HG02938 (cell line): ENCODE results near the gene RTKN.

Source experiments
- ATAC-seq: cut with Tn5 transposase; IDR thresholded peaks from one replicate; pipeline ENCODE4 v1.9.1; 2021; ENCODE audit warnings: mild to moderate bottlenecking, moderate library complexity; ENCODE audit not compliant: unreplicated experiment

Gene RTKN

DNA sequence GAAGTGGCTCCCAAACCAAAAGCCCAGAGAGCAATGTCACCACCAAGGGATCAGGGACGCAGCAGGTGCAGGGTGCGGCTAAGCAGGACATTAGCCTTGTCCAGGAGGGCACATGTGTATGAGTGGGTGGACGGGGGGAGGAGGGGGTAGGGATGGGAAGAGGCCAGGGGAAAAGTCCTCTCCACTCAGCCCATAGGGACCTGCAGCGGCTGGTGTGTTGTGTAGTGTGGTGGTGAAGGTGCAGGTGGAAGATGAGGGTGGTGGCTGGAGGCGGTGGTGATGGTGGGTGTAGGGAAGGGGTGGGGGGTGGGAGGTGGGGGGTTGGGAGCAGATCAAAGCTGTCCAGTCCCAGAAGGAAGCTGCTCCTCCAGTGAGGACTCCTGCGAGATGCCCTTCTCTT, 24.0 kb downstream of the RTKN start:
- no peak for ATAC-seq

GRCh38 chr2:74417197-74417596, 24.5 kb downstream of the RTKN start:
- no peak for ATAC-seq

DNA sequence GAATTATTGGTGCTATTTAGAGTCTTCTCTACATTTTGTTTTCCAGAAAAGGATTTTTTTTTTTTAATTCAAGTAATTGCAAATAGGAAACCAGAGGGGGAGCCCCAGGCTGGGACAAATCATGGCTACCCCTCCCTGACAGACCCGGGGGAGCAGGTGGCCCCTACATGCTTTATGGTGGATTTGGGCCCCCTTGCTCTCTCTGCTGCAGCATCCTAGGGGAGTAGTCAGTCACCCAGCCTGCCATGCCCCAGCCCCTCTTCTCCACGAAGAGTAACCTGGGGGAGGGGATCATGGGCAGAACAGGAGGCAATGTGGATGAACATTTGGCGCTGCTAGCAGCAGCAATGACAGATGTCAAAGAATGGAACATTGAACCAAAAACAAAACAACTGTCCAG, 25.0 kb downstream of the RTKN start:
- no peak for ATAC-seq

DNA sequence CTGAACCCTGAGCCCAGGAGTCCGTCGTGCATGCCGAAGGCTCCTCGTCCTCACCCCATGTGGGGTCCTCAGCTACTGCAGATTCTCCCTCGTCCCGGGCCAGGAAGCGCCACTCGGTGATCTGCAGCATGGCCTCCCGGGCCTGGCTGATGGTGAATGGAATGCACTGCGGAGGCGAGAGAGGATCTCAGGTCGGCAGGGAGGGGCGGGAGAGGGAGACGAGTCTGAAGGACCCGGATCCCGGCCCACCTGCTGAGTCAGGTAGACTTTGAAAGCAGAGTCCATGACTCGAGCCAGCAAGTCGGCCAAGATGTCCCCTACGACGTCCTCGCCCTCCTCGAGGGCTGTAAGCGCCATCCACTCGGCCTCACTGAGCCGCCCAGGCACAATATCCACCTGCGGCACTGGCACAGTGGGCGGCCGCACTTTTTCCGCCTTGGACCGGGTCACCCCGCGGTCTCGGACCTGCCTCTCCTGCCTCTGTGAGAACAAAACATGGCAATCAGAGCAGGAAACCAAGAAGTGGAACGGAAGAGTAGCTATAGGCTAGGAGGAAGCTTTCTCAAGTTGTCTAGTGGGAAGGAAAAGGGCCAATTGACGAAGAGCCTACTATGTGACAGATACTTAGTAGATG, 25.9 kb downstream of the RTKN start:
- ATAC-seq, result no peak

- no peak for ATAC-seq
These were observed 26.6 kb downstream of the RTKN start for GRCh38 chr2:74414881-74415761.

DNA sequence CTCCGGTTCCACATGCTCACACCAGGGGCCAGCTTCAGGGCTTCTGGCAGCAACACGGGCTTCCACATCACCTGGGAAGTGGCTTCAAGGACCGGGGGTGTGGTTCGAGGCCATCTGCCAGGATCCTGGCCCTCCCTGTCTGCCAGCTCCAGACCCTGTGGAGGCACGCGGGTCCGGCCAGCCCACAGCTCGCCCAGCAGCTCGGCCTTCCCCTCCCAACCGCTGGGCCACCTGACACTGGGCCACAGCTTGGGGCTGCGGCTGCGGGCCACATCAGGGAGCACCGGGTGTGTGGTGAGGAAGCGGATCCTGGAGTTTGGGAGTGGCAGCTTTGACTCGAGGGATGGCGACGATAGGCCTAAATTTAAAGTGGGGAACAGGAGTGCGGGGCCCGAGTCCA, 27.3 kb downstream of the RTKN start:
- ATAC-seq, result no peak

GRCh38 chr2:74413001-74413698, 28.6 kb downstream of the RTKN start:
- ATAC-seq, result no peak

GRCh38 chr2:74407682-74408081, 34.1 kb downstream of the RTKN start:
- ATAC-seq, result no peak

GRCh38 chr2:74406035-74406434, 35.7 kb downstream of the RTKN start:
- peak; percentile 91 for ATAC-seq

DNA sequence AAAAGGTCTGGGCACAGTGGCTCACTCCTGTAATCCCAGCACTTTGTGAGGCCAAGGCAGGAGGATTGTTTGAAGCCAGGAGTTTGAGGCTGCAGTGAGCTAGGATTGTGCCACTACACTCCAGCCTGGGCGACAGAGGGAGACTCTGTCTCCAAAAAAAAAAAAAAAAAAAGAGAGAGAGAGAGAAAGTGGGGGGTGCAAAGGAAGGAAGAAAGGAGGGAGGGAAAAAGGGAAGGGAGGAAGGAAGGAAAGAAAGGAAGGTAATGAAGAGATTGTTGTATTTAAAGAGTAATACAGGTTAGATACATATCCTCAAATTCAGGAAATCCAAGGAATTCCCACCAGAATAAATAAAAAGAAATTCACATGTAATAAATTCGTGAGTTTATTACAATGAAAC, 39.8 kb downstream of the RTKN start:
- no peak for ATAC-seq

DNA sequence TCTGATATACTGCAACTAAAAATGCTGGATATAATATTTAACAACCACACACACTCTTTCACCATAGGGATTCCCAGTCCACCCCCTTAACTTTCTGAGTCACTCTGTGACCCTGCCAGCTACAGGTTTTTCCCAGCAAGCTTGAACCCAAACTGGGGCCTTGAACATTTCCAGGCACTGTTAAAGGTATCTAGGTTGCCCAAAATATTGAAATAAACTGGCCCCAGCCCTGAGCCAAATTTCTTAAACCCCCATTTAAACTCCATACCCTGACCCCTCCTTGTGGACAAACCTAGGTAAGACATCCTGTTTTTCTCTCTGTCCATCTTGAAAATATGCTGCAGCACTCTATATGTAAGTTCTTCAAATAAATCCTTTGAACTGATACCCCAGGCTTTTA, 42.0 kb downstream of the RTKN start:
- ATAC-seq, result no peak

DNA sequence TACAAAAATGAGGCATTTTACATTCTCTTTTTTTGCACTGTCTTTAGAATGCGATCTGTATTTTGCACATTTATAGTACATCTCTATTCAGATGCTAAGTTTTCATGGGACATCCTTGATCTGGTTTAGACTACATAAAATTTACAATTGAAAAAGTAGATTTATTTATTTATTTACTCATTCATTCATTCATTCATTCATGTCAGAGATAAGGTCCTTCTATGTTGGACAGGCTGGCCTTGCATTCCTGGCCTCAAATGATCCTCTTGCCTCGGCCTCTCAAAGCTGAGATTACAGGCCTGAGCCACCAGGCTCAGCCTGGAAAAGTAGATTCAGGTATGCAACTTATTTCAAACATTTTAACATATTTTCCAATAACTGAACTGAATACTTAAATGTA, 45.6 kb downstream of the RTKN start:
- no peak for ATAC-seq

DNA sequence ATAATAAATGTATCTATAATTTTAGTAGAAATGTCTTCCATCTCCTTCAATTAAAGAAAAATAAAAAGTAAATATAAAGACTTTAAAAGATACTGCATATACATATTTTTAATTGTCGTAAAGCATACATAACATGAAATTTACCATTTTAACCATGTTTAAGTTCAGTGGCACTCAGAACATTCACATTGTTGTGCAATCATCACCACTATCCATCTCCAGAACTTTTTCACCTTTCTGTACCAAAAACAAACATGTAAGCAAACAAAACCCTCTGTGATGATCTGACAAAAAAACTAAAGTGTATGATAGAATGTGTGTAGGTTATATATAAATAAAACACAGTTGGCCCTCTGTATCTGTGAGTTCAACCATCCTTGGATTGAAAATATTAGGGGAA, 48.2 kb downstream of the RTKN start:
- ATAC-seq, result no peak

GRCh38 chr2:74392449-74392743, 49.3 kb downstream of the RTKN start:
- no peak for ATAC-seq

DNA sequence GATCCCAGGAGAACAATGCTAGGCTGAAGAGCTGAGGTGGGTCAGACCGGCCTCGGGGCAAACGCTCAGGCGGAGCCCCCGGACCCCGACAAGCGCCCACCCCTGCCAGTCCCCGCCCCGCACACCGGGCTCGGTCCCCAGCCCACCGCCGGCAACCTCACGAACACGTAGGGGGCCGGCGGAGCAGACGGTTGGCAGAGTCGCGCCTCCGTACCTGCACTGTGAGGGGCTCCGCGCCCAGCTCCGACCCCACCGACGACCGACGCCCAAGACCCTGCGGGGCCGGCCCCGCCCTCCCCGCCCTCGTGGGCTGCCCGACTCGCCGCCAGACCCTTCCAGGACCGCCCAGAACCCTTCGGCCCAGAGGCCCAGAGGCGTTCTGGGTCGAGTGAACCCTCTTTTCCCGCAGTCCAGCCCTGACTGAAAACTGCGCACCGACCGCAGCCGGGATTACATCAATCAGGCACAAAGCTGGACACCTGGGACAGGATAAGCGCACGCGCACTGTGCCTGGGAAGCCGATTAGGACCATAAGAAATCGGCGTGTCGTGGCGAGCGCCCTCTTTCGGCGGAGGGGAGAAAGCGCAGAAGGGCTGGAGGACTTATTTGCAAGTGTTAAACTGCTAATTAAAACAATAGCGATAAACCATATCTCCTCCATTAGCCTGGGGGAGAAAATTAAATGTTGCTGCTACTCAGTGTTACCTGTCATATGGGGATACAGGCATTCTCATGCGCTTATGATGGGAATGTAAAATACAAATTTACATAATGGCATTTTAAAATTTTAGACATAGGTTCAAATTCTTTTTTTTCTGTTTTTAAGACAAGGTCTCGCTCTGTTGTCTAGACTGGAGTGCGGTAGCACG, 49.9 kb downstream of the RTKN start:
- peak; percentile 74 for ATAC-seq

GRCh38 chr2:74391209-74391579, 50.5 kb downstream of the RTKN start:
- peak; percentile 16 for ATAC-seq

- ATAC-seq, result no peak
These were observed 51.1 kb downstream of the RTKN start for GRCh38 chr2:74390606-74391005.

- no peak for ATAC-seq
These were observed 54.4 kb downstream of the RTKN start for GRCh38 chr2:74387346-74387745.

DNA sequence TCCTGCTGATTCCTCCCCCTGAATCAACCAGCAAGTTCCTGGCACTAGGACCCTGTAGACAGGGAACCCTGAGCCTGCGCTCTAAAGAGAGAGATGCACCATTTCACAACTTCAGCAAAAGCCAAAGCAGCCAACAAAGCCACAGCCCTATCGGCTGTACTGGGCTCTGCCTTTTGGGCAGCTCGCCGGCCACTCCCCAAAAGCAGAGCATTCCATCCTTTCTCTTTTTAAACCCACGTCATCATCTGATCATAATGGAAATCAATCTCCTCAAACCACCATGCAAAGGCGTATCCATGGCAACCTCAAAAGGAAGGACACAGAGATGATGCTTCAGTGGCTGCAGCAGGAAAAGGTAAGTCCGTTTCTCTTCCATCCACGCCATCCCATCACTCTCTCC, 56.3 kb downstream of the RTKN start:
- ATAC-seq, result no peak

DNA sequence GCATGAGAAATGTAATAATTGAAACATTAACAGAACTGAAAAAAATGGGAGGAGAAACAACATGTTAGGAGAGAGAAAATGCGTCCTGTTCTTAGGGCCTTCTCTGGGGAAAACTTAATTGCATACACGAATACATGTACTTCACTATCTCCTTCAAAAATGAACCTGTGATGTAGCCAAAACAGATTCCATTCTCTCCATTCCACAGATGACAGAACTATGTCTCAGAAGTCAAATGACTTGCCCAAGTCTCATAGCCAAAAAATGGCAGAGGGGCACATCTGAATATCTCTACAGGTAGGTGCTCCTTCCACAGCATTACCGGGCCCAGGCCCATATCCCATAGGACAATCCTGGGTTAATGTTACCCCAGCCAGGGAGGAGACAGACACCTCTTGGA, 57.7 kb downstream of the RTKN start:
- ATAC-seq, result no peak

DNA sequence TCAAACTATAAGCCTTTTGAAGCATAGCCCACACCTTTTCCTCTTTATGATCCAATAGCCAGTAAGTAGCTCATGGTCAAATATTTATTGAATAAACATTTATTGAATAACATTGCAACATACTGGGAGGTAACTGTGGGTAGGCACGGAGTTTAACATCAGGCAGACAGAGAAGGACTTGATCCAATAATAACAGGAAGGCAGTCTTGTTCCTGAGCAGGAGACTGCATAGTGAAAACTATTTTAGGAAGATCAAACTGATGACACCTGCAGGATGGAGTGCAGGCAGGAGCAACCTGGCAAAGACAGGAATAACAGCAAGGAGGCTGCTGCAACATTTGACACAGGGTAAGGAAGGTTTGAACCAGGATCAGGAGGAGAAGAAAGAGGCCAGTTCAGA, 58.5 kb downstream of the RTKN start:
- no peak for ATAC-seq
